Liver (tissue), 9 donors: ENCODE measurements around the gene CDC5L. TPM values are rescaled to one million over a fixed set of nuclear protein-coding genes. Genes with fewer than 3 reads are reported as not detected.
A peak's percentile ranks its signal among the peaks of the same experiment; 100 is the strongest.
"Not testable (repeated sequence)": the region's sequence is repeated elsewhere in the genome, so short reads cannot be mapped to it uniquely, and the experiment has no call there.

Experiments
- DNase-seq: peaks from one replicate; pipeline ENCODE4 v3.0.0-alpha.2; 2017; ENCODE audit warnings: low spot score
- H3K27ac ChIP-seq, 2 donors: one replicate each; pipeline ENCODE4 v1.7.0; 2013; ENCODE audit warnings: inconsistent platforms in 2 of 2, low read length in 2 of 2, control low read depth in 1 of 2, low read depth in 1 of 2, mild to moderate bottlenecking in 1 of 2
- H3K27me3 ChIP-seq, 4 donors: one replicate each; pipeline versions ENCODE4 v1.6.1 to v1.7.0; 2013; ENCODE audit warnings: low read length in 3 of 4, inconsistent platforms in 1 of 4, mild to moderate bottlenecking in 1 of 4, moderate library complexity in 1 of 4; ENCODE audit not compliant: control insufficient read depth in 4 of 4, insufficient read depth in 4 of 4
- H3K36me3 ChIP-seq, 4 donors: one replicate each; pipeline versions ENCODE4 v1.6.1 to v1.7.0; 2013; ENCODE audit warnings: low read length in 3 of 4, mild to moderate bottlenecking in 3 of 4, low read depth in 1 of 4, moderate library complexity in 1 of 4; ENCODE audit not compliant: control insufficient read depth in 4 of 4, insufficient read depth in 3 of 4
- H3K4me1 ChIP-seq, 4 donors: one replicate each; pipeline versions ENCODE4 v1.6.1 to v1.7.0; 2013; ENCODE audit warnings: low read length in 3 of 4, mild to moderate bottlenecking in 3 of 4, moderate library complexity in 1 of 4; ENCODE audit not compliant: control insufficient read depth in 4 of 4, insufficient read depth in 4 of 4
- H3K4me3 ChIP-seq, 3 donors: one replicate each; pipeline versions ENCODE4 v1.6.1 to v1.7.0; 2013; ENCODE audit warnings: low read length in 3 of 3, control low read depth in 1 of 3, low read depth in 1 of 3, mild to moderate bottlenecking in 1 of 3
- H3K9ac ChIP-seq, 2 donors: one replicate each; pipeline ENCODE4 v1.7.0; 2013; ENCODE audit warnings: low read length in 2 of 2, mild to moderate bottlenecking in 2 of 2, moderate library complexity in 2 of 2, control low read depth in 1 of 2, low read depth in 1 of 2
- H3K9me3 ChIP-seq, 4 donors: one replicate each; pipeline versions ENCODE4 v1.6.1 to v1.7.0; 2013; ENCODE audit warnings: low read length in 3 of 4; ENCODE audit not compliant: control insufficient read depth in 4 of 4
- EGR1 ChIP-seq, 2 donors: IDR thresholded peaks; 2 replicates each; pipeline ENCODE4 v1.6.1; 2016 to 2018; ENCODE audit warnings: antibody characterized with exemption in 2 of 2, low read depth in 2 of 2
- FOXA1 ChIP-seq: IDR thresholded peaks from 2 replicates; pipeline ENCODE4 v1.6.1; 2016; ENCODE audit warnings: antibody characterized with exemption
- FOXA2 ChIP-seq: IDR thresholded peaks from 2 replicates; pipeline ENCODE4 v1.6.1; 2016; ENCODE audit warnings: antibody characterized with exemption
- GABPA ChIP-seq, 2 donors: IDR thresholded peaks in 1 of 2; conservative IDR thresholded peaks in 1 of 2; 2 replicates each; pipeline ENCODE4 v1.6.1; 2016; ENCODE audit warnings: antibody characterized with exemption in 2 of 2, mild to moderate bottlenecking in 1 of 2, moderate library complexity in 1 of 2
- HNF4A ChIP-seq, 2 donors: conservative IDR thresholded peaks; 2 replicates each; pipeline ENCODE4 v1.6.1; 2016; ENCODE audit warnings: antibody characterized with exemption in 2 of 2, mild to moderate bottlenecking in 2 of 2
- HNF4G ChIP-seq: IDR thresholded peaks from 2 replicates; pipeline ENCODE4 v1.6.1; 2016; ENCODE audit warnings: antibody characterized with exemption
- JUND ChIP-seq, 2 donors: IDR thresholded peaks; 2 replicates each; pipeline ENCODE4 v1.6.1; 2016; ENCODE audit warnings: antibody characterized with exemption in 2 of 2
- NR2F2 ChIP-seq: IDR thresholded peaks from 2 replicates; pipeline ENCODE4 v1.6.1; 2016; ENCODE audit warnings: antibody characterized with exemption
- RAD21 ChIP-seq, 2 donors: IDR thresholded peaks; 2 replicates each; pipeline ENCODE4 v1.6.1; 2016; ENCODE audit warnings: antibody characterized with exemption in 2 of 2, mild to moderate bottlenecking in 2 of 2
- RXRA ChIP-seq, 2 donors: IDR thresholded peaks; 2 replicates each; pipeline ENCODE4 v1.6.1; 2017 to 2018; ENCODE audit warnings: antibody characterized with exemption in 2 of 2, mild to moderate bottlenecking in 1 of 2
- SP1 ChIP-seq: IDR thresholded peaks from 2 replicates; pipeline ENCODE4 v1.6.1; 2018; ENCODE audit warnings: antibody characterized with exemption, mild to moderate bottlenecking
- TAF1 ChIP-seq: conservative IDR thresholded peaks from 2 replicates; pipeline ENCODE4 v1.6.1; 2016; ENCODE audit warnings: antibody characterized with exemption, mild to moderate bottlenecking
- YY1 ChIP-seq: IDR thresholded peaks from 2 replicates; pipeline ENCODE4 v1.6.1; 2016; ENCODE audit warnings: antibody characterized with exemption, mild to moderate bottlenecking
- WGBS: extraction: QIAGEN DNeasy Blood & Tissue Kit; methylation state at CpG from one replicate; pipeline ENCODE4 v1.1.7; 2013; 5-methylcytosine and 5-hydroxymethylcytosine counted together
- polyA plus RNA-seq, 2 donors: library from polyadenylated mRNA; stranded (reverse) in 1 of 2; unstranded in 1 of 2; fragments of 200-250 nt in 1 of 2; fragments of >200 nt in 1 of 2; fragmentation: Nextera tagmentation in 1 of 2; extraction: Ambion mirVana in 1 of 2; gene quantifications; one replicate each; pipeline versions ENCODE4 v1.2.1 to v1.2.3, GENCODE V29; 2013 to 2015
- total RNA-seq, 2 donors: library from RNA; depleted of rRNA; stranded (reverse); fragments of >200 nt; gene quantifications; one replicate each; pipeline ENCODE4 v1.2.3, GENCODE V29; 2014
- TF ChIP-seq, protein P1 (sequence below): IDR thresholded peaks from 2 replicates; pipeline ENCODE4 v1.6.1; 2016; ENCODE audit warnings: antibody characterized with exemption
- TF ChIP-seq, protein P2 (sequence below): IDR thresholded peaks from 2 replicates; pipeline ENCODE4 v1.6.1; 2016; ENCODE audit warnings: antibody characterized with exemption
- TF ChIP-seq, protein P3 (sequence below): IDR thresholded peaks from 2 replicates; pipeline ENCODE4 v1.6.1; 2016; ENCODE audit warnings: antibody characterized with exemption
- TF ChIP-seq, protein P4 (sequence below): fragments of 150-350 bp; IDR thresholded peaks from 2 replicates; pipeline ENCODE4 v1.5.1; 2017; ENCODE audit warnings: improper control_type of control experiment, low read depth, low read length; ENCODE audit not compliant: missing input control
- TF ChIP-seq, protein P5 (sequence below): IDR thresholded peaks from 2 replicates; pipeline ENCODE4 v1.6.1; 2016; ENCODE audit warnings: antibody characterized with exemption, mild to moderate bottlenecking
- donor health status: healthy.
- donor health status: healthy.
- donor health status: healthy.
- donor health status: healthy.
- donor health status: healthy.

The CDC5L gene
- total and polyA plus RNA-seq, 4 donors: 5.4 to 12.3 (median 11.0) TPM

DNA sequence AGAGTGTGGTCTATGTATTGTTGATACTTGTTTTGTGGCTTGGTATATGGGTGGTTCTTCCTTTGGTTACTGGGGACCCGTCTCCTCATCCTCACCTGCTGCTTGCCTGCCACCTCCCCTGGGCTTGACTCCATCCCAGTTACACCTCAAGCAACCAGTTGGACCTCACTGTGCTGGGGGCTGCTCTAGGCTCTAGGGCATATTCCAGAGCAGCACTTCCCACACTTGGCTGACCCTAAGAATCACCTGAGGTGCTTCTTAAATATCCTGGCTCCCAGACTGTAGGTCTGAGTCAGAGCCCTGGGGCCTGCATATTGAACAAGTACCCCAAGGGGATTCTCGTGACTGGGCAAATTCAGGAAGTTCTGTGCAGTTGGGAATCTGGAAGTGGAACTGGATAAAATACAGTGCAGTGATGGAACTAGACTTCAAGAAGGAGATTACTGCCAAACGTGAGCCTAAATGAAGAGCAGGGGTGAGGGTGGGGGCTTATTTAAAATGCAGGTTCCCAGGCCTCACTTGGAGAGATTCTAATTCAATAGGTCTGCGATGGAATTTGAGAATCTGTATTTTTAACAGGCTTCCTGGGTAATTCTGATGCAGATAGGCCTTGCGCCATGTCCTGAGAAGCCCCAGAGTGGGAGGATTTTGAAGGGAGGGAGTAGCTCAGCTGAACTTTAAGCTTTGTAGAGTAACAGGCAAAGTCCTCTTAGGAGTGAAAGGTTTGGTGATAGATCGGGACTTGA, 37.4 kb upstream of the CDC5L start:
- Histone ChIP-seq H3K4me3 (no peak overlapping the region), H3K36me3 (no peaks in the 10 kb centered on the region)
- TF ChIP-seq HNF4G (peak; percentile 84), HNF4A (conservative IDR thresholded peaks at IDR 0.05) (peak; percentile 97), NR2F2 (no peak), FOXA2 (no peak), YY1 (peak; percentile 76), GABPA (IDR thresholded peaks at IDR 0.05 in 1 of 2, conservative IDR thresholded peaks at IDR 0.05 in 1 of 2) (no peak), EGR1 (IDR thresholded peaks at IDR 0.05; ENCODE audit: low read depth in 2 of 2) (peak in 1 of 2 donors; percentile 56), JUND (IDR thresholded peaks at IDR 0.05) (peak in 1 of 2 donors; percentile 27), SP1 (peak; percentile 94), RXRA (IDR thresholded peaks at IDR 0.05) (peak; percentile 71 to 77), RAD21 (IDR thresholded peaks at IDR 0.05) (peak; percentile 18 to 51), FOXA1 (no peak), TAF1 (no peak)
- TF ChIP-seq, protein P1, sequence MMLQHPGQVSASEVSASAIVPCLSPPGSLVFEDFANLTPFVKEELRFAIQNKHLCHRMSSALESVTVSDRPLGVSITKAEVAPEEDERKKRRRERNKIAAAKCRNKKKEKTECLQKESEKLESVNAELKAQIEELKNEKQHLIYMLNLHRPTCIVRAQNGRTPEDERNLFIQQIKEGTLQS: no peak
- TF ChIP-seq, protein P2, sequence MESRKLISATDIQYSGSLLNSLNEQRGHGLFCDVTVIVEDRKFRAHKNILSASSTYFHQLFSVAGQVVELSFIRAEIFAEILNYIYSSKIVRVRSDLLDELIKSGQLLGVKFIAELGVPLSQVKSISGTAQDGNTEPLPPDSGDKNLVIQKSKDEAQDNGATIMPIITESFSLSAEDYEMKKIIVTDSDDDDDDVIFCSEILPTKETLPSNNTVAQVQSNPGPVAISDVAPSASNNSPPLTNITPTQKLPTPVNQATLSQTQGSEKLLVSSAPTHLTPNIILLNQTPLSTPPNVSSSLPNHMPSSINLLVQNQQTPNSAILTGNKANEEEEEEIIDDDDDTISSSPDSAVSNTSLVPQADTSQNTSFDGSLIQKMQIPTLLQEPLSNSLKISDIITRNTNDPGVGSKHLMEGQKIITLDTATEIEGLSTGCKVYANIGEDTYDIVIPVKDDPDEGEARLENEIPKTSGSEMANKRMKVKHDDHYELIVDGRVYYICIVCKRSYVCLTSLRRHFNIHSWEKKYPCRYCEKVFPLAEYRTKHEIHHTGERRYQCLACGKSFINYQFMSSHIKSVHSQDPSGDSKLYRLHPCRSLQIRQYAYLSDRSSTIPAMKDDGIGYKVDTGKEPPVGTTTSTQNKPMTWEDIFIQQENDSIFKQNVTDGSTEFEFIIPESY: peak; percentile 88
- TF ChIP-seq, protein P3, sequence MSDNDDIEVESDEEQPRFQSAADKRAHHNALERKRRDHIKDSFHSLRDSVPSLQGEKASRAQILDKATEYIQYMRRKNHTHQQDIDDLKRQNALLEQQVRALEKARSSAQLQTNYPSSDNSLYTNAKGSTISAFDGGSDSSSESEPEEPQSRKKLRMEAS: peak; percentile 48
- TF ChIP-seq, protein P4, sequence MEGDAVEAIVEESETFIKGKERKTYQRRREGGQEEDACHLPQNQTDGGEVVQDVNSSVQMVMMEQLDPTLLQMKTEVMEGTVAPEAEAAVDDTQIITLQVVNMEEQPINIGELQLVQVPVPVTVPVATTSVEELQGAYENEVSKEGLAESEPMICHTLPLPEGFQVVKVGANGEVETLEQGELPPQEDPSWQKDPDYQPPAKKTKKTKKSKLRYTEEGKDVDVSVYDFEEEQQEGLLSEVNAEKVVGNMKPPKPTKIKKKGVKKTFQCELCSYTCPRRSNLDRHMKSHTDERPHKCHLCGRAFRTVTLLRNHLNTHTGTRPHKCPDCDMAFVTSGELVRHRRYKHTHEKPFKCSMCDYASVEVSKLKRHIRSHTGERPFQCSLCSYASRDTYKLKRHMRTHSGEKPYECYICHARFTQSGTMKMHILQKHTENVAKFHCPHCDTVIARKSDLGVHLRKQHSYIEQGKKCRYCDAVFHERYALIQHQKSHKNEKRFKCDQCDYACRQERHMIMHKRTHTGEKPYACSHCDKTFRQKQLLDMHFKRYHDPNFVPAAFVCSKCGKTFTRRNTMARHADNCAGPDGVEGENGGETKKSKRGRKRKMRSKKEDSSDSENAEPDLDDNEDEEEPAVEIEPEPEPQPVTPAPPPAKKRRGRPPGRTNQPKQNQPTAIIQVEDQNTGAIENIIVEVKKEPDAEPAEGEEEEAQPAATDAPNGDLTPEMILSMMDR: no peak
- TF ChIP-seq, protein P5, sequence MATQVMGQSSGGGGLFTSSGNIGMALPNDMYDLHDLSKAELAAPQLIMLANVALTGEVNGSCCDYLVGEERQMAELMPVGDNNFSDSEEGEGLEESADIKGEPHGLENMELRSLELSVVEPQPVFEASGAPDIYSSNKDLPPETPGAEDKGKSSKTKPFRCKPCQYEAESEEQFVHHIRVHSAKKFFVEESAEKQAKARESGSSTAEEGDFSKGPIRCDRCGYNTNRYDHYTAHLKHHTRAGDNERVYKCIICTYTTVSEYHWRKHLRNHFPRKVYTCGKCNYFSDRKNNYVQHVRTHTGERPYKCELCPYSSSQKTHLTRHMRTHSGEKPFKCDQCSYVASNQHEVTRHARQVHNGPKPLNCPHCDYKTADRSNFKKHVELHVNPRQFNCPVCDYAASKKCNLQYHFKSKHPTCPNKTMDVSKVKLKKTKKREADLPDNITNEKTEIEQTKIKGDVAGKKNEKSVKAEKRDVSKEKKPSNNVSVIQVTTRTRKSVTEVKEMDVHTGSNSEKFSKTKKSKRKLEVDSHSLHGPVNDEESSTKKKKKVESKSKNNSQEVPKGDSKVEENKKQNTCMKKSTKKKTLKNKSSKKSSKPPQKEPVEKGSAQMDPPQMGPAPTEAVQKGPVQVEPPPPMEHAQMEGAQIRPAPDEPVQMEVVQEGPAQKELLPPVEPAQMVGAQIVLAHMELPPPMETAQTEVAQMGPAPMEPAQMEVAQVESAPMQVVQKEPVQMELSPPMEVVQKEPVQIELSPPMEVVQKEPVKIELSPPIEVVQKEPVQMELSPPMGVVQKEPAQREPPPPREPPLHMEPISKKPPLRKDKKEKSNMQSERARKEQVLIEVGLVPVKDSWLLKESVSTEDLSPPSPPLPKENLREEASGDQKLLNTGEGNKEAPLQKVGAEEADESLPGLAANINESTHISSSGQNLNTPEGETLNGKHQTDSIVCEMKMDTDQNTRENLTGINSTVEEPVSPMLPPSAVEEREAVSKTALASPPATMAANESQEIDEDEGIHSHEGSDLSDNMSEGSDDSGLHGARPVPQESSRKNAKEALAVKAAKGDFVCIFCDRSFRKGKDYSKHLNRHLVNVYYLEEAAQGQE: peak; percentile 44

DNA sequence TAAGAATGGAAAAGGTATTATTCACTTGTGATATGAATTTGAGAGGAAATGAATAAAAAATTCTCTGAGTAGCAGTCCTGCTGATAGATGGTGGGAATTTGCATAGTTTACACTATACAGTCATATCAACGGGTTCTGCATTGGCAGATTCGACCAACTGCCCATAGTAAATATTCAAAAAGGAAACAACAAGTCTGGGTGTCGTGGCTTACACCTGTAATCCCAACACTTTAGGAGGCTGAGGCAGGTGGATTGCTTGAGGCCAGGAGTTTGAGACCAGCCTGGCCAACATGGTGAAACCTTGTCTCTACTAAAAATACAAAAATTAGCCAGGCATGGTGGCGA, 36.9 kb upstream of the CDC5L start:
- H3K4me3 ChIP-seq, DNase-seq, H3K9me3 ChIP-seq, H3K36me3 ChIP-seq, H3K27me3 ChIP-seq: not testable (repeated sequence)
- Histone ChIP-seq H3K27ac (peak overlapping the region; percentile 36 to 64), H3K9ac (peak overlapping the region in 1 of 2 donors; percentile 39), H3K4me1 (peaks cover 2 to 13% (median 10%) of the 10 kb centered on the region in 4 donors)
- 46% methylated on average over 4 of the region's 4 CpGs for WGBS

More for the DNA sequence above, 37.4 kb upstream of the CDC5L start:
- no peak overlapping the region for H3K9ac ChIP-seq
- H3K9me3 ChIP-seq: no peaks in the 10 kb centered on the region
- no peak for DNase-seq
- no peaks in the 10 kb centered on the region for H3K27me3 ChIP-seq
- WGBS: 49% methylated on average over 6 of the region's 6 CpGs
- H3K4me1 ChIP-seq: peaks cover 2 to 13% (median 10%) of the 10 kb centered on the region in 4 donors
- H3K27ac ChIP-seq: peak overlapping the region; percentile 36 to 64
